ENCODE results near the gene SMPD3.

- TF ChIP-seq POLR2A (IDR thresholded peaks at IDR 0.05; ENCODE audit: low read depth, low read length) (no peak), FOS (IDR thresholded peaks at IDR 0.05; ENCODE audit: borderline replicate concordance, insufficient read depth, low read length) (no peak), CTCF (IDR thresholded peaks at IDR 0.05; ENCODE audit: extremely low read depth in 1 of 2, insufficient read depth in 1 of 2, low read depth in 1 of 2, low read length in 2 of 2) (no peak), POLR2AphosphoS5 (IDR thresholded peaks at IDR 0.05; ENCODE audit: insufficient read depth, low read depth, low read length) (no peak), JUN (IDR thresholded peaks at IDR 0.05; ENCODE audit: borderline replicate concordance, insufficient read depth, insufficient read length, low read depth) (no peak), GATA2 (IDR thresholded peaks at IDR 0.05; ENCODE audit: insufficient read depth, insufficient read length, low read depth, low read length) (no peak), MYC (IDR thresholded peaks at IDR 0.05; ENCODE audit: low read depth, low read length) (no peak)
Observed at GRCh38 chr16:68345958-68346635, 102.2 kb downstream of the SMPD3 start.

Data from endothelial cell of umbilical vein (primary cell).